ENCODE data around the gene MAFB. TPM values are rescaled to one million over a fixed set of nuclear protein-coding genes. Genes with fewer than 3 reads are reported as not detected.

Gene MAFB
- total and polyA plus RNA-seq, 2 donors from 2014 or later: 10.4 to 39.6 TPM

GRCh38 chr20:40638414-40638813 is 50.6 kb downstream of the MAFB start:
- Histone ChIP-seq H3K27ac (ENCODE audit: low read depth in 2 of 2, low read length in 2 of 2) (no peak overlapping the region), H3K4me3 (ENCODE audit: low read length in 3 of 3) (no peak overlapping the region), H3K36me3 (ENCODE audit: control insufficient read depth in 2 of 3, insufficient read depth in 3 of 3, low read length in 3 of 3) (no peaks in the 10 kb centered on the region), H3K9ac (ENCODE audit: low read length in 3 of 3) (no peak overlapping the region), H3K9me3 (ENCODE audit: control insufficient read depth in 2 of 3, insufficient read depth in 1 of 3, low read length in 3 of 3) (no peaks in the 10 kb centered on the region), H3K27me3 (ENCODE audit: control insufficient read depth, insufficient read depth, low read length) (no peaks in the 10 kb centered on the region), H3K4me1 (ENCODE audit: control insufficient read depth in 2 of 3, insufficient read depth in 2 of 3, low read depth in 1 of 3, low read length in 3 of 3) (no peaks in the 10 kb centered on the region)
- DNase-seq (peak in 2 of 5 donors; percentile 12 to 22), FAIRE-seq (no peak)
- intact Hi-C loops (cut with DNase I): no loop called here
- no peak for TF ChIP-seq CTCF (IDR thresholded peaks at IDR 0.05; ENCODE audit: borderline replicate concordance, extremely low read depth, insufficient read depth)

- no peak overlapping the region for H3K27ac ChIP-seq (ENCODE audit: low read depth in 2 of 2, low read length in 2 of 2)
- no peaks in the 10 kb centered on the region for H3K27me3 ChIP-seq (ENCODE audit: control insufficient read depth, insufficient read depth, low read length)
- FAIRE-seq (no peak), DNase-seq (peak in 2 of 5 donors; percentile 6 to 9)
- no peaks in the 10 kb centered on the region for H3K4me1 ChIP-seq (ENCODE audit: control insufficient read depth in 2 of 3, insufficient read depth in 2 of 3, low read depth in 1 of 3, low read length in 3 of 3)
- H3K9me3 ChIP-seq (ENCODE audit: control insufficient read depth in 2 of 3, insufficient read depth in 1 of 3, low read length in 3 of 3): no peaks in the 10 kb centered on the region
- no peaks in the 10 kb centered on the region for H3K36me3 ChIP-seq (ENCODE audit: control insufficient read depth in 2 of 3, insufficient read depth in 3 of 3, low read length in 3 of 3)
- intact Hi-C loops (cut with DNase I): no loop called here
- TF ChIP-seq CTCF (IDR thresholded peaks at IDR 0.05; ENCODE audit: borderline replicate concordance, extremely low read depth, insufficient read depth): no peak
- H3K9ac ChIP-seq (ENCODE audit: low read length in 3 of 3): no peak overlapping the region
- H3K4me3 ChIP-seq (ENCODE audit: low read length in 3 of 3): no peak overlapping the region
These were observed 51.9 kb downstream of the MAFB start for GRCh38 chr20:40637176-40637575.

GRCh38 chr20:40636486-40636885 is 52.5 kb downstream of the MAFB start:
- Histone ChIP-seq H3K9me3 (ENCODE audit: control insufficient read depth in 2 of 3, insufficient read depth in 1 of 3, low read length in 3 of 3) (no peaks in the 10 kb centered on the region), H3K27ac (ENCODE audit: low read depth in 2 of 2, low read length in 2 of 2) (no peak overlapping the region), H3K4me3 (ENCODE audit: low read length in 3 of 3) (no peak overlapping the region), H3K9ac (ENCODE audit: low read length in 3 of 3) (no peak overlapping the region), H3K36me3 (ENCODE audit: control insufficient read depth in 2 of 3, insufficient read depth in 3 of 3, low read length in 3 of 3) (no peaks in the 10 kb centered on the region), H3K27me3 (ENCODE audit: control insufficient read depth, insufficient read depth, low read length) (no peaks in the 10 kb centered on the region), H3K4me1 (ENCODE audit: control insufficient read depth in 2 of 3, insufficient read depth in 2 of 3, low read depth in 1 of 3, low read length in 3 of 3) (no peaks in the 10 kb centered on the region)
- TF ChIP-seq CTCF (IDR thresholded peaks at IDR 0.05; ENCODE audit: borderline replicate concordance, extremely low read depth, insufficient read depth): no peak
- DNase-seq (peak in 1 of 5 donors; percentile 3), FAIRE-seq (no peak)
- intact Hi-C loops (cut with DNase I): no loop called here

- no peak for FAIRE-seq
- H3K36me3 ChIP-seq (ENCODE audit: control insufficient read depth in 2 of 3, insufficient read depth in 3 of 3, low read length in 3 of 3): no peaks in the 10 kb centered on the region
- intact Hi-C loops (cut with DNase I): no loop called here
- H3K4me1 ChIP-seq (ENCODE audit: control insufficient read depth in 2 of 3, insufficient read depth in 2 of 3, low read depth in 1 of 3, low read length in 3 of 3): no peaks in the 10 kb centered on the region
- no peaks in the 10 kb centered on the region for H3K9me3 ChIP-seq (ENCODE audit: control insufficient read depth in 2 of 3, insufficient read depth in 1 of 3, low read length in 3 of 3)
- no peaks in the 10 kb centered on the region for H3K27me3 ChIP-seq (ENCODE audit: control insufficient read depth, insufficient read depth, low read length)
- no peak overlapping the region for H3K9ac ChIP-seq (ENCODE audit: low read length in 3 of 3)
- H3K27ac ChIP-seq (ENCODE audit: low read depth in 2 of 2, low read length in 2 of 2): no peak overlapping the region
- TF ChIP-seq CTCF (IDR thresholded peaks at IDR 0.05; ENCODE audit: borderline replicate concordance, extremely low read depth, insufficient read depth): no peak
- no peak overlapping the region for H3K4me3 ChIP-seq (ENCODE audit: low read length in 3 of 3)
- no peak for DNase-seq
These were observed 53.1 kb downstream of the MAFB start for GRCh38 chr20:40635971-40636370.

Data from kidney (tissue), 14 donors.